GM12874 (cell line): Measurements from ENCODE around the gene KRTAP9-7.

ENCODE experiments used
- CTCF ChIP-seq: IDR thresholded peaks from 2 replicates; pipeline ENCODE4 v1.5.1; 2011; ENCODE audit warnings: low read depth, mild to moderate bottlenecking, control low read depth, low read length, moderate library complexity; ENCODE audit not compliant: insufficient read depth

KRTAP9-7 gene

GRCh38 chr17:41318231-41318630, 42.7 kb downstream of the KRTAP9-7 start:
- no peak for TF ChIP-seq CTCF

DNA sequence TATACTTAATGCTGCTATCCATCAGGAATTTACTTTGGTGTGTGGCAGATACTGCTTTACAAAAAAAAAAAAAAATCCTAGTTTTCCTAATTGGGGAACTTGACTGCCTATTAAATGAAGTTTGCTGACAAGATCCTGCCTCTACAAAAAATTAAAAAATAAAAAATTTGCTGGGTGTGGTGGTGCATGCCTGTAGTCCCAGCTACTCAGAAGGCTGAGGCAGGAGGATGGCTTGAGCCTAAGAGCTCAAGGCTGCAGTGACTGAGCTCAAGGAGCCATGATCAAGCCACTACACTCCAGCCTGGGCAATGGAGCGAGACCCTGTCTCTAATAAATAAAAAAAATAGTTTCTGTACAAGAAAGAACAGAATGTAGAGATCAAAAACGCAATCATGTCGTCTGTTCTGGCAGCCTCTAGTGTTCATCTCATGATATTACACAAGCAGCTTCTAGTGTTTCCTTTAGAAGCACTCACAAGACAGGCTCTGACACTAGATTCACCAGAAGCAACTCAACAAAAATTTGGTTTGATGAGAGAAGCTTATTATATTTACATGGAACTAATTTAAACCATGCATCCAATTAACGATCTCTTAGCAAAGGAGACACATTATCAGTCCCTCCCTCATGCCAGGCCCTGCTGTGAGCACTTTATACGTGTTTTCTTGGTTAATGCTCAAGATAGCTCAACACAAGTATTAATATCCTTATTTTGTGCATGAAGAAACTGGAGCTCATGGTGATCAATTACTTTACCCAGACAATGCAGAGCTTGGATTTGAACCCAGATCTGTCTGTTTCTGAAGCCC, 46.8 kb downstream of the KRTAP9-7 start:
- TF ChIP-seq CTCF: peak; percentile 79

DNA sequence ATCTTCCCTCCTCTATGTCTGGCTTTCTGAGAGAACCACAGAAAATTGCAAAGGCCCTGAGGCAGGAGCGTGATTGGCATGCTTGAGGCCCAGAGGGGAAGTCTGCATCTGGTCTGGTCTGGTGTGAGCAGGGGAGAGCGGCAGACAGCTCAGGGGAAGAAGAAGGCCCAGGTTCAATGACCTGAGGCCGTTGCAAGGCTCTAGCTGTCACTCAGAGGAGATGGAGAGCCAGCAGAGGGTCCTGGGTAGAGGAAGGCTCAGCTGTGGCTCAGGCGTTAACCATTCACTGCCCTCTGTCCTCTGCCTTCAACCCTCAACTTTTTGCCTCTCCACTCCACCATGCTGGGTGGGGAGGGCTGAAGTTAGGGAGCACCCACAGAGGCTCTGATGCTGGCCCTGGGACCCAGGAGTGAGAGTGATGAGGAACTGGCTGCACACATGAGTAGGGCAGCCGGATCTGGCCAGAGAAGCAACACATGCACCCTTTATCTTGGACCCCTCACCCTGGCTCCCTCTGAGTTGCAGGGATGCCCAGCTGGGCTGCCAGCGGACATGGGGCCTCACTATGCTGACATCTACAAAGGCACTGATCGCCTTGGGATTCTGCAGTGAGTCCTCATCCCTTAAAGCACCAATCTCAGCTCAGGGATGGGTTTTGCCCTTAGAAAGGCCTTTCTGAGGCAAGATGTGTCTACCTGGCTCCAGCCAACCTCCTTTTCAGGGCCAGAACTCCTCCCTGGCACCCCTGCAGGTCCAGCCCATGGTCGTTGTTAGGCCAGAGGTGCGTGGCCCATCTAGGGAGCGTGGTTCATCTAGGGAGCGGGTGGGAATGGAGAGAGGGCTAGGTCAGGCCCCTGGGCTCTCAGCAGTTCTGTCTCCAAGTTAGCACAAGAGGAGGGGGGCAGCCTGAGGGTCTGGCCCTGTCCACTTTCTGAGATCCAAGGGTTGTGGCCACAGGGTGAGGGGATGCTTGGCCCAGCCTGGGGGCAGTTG, 47.7 kb downstream of the KRTAP9-7 start:
- TF ChIP-seq CTCF: no peak

DNA sequence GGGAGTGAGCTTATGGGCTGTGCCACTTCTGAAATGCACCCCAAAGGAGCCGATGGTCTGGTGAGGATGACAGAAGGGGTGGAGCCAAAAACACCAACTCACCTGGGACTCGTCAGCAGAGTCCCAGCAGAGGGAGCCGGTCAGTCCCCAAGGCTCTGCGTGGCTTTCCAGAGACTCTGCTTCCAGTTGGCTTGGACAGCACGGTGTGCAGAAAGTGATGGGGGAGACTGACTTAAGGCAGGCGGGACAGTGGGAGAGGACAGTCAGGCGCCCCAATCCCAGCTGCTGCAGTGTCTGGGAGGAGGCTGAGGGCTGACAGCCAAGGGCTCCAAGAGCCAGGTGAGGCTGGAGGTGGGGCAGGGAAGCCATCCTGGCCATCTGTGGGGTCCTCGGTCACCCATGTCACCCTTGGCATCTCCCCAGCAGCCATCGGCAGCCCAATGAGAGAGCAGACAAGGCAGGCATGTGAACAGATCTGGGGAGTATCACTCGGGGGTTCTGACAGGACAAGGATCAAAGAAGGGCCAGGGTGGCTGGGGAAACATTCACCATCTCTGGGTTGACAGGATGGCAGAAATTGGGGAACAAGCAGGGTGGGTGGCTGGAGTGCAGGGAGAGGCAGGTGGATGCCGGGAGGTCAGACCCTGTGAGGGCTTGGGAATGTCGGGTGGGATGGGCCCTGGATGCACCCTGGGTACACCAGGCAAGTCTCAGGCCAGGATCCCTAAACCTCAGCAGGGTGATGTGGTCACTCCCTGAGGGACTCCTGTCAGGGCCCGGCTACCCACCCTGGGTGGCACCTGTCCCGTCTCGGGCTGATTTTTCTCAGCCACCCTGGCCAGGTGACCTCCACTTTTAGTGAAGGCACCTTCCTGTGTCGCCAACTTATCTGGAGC, 48.9 kb downstream of the KRTAP9-7 start:
- TF ChIP-seq CTCF: no peak

- no peak for TF ChIP-seq CTCF
Observed at GRCh38 chr17:41325126-41325525, 49.6 kb downstream of the KRTAP9-7 start.

GRCh38 chr17:41325611-41326010, 50.1 kb downstream of the KRTAP9-7 start:
- TF ChIP-seq CTCF: no peak
